RWPE1 (cell line): ENCODE measurements around the gene CCL18.
A peak's percentile ranks its signal among the peaks of the same experiment; 100 is the strongest.

Experiments
- CTCF ChIA-PET: fragments of 350-600 bp; sonication (Branson Sonifier 250); formaldehyde crosslinking; extraction: SDS; loops from one replicate; lab custom pipeline; 2021; lab: Yijun Ruan, JAX
- POLR2A ChIA-PET: fragments of 400-600 bp; formaldehyde crosslinking; extraction: SDS; loops from one replicate; lab custom pipeline; 2020; ENCODE audit warnings: antibody characterized with exemption; ENCODE audit not compliant: low non-redundant PET; lab: Yijun Ruan, JAX
- DNase-seq: peaks from one replicate; pipeline ENCODE4 v3.0.0; 2012; ENCODE audit warnings: low spot score
- H3K27ac ChIP-seq: fragments of 450-650 bp; 2 replicates; pipeline ENCODE4 v1.5.1; 2017
- CTCF ChIP-seq: fragments of 450-650 bp; conservative IDR thresholded peaks from 2 replicates; pipeline ENCODE4 v1.5.1; 2017; ENCODE audit warnings: low read depth, mild to moderate bottlenecking

The CCL18 gene

GRCh38 chr17:36066365-36066985 lies 2.4 kb downstream of the CCL18 start:
- ChIA-PET CTCF (interaction anchor here (0.7 kb wide), 1 partner anchor 43 kb away, joined by 4 read pairs; no protein-coding TSS in a partner anchor), POLR2A (no interaction called here)
- no peak overlapping the region for H3K27ac ChIP-seq
- DNase-seq = no peak
- TF ChIP-seq CTCF = no peak

- no peak for DNase-seq
- POLR2A ChIA-PET = no interaction called here
- CTCF ChIA-PET = interaction anchor here (0.5 to 0.7 kb wide), 3 partner anchors 10 to 1129 kb away, joined by 3 to 5 read pairs (median 3); no protein-coding TSS in a partner anchor
These were observed 4.5 kb downstream of the CCL18 start for GRCh38 chr17:36068524-36068923.

GRCh38 chr17:36069136-36069535 lies 5.1 kb downstream of the CCL18 start:
- ChIA-PET CTCF (interaction anchor here (0.5 to 0.7 kb wide), 2 partner anchors 124 to 1129 kb away, joined by 3 to 5 read pairs; no protein-coding TSS in a partner anchor), POLR2A (no interaction called here)
- no peak overlapping the region for H3K27ac ChIP-seq
- no peak for DNase-seq
- no peak for TF ChIP-seq CTCF

More at GRCh38 chr17:36068524-36068923, 4.5 kb downstream of the CCL18 start:
- TF ChIP-seq CTCF = no peak
- no peak overlapping the region for H3K27ac ChIP-seq

- POLR2A ChIA-PET = no interaction called here
- CTCF ChIA-PET = no interaction called here
- no peak for DNase-seq
- no peak overlapping the region for H3K27ac ChIP-seq
- TF ChIP-seq CTCF = no peak
These were observed 6.4 kb downstream of the CCL18 start for GRCh38 chr17:36070427-36070826.

- H3K27ac ChIP-seq = no peak overlapping the region
- ChIA-PET POLR2A (no interaction called here), CTCF (interaction anchor here (1.2 to 1.4 kb wide), 2 partner anchors 17 to 38 kb away, joined by 3 read pairs; no protein-coding TSS in a partner anchor)
- no peak for TF ChIP-seq CTCF
- DNase-seq = no peak
These were observed 7.7 kb downstream of the CCL18 start for GRCh38 chr17:36071751-36072150.

- POLR2A ChIA-PET = no interaction called here
- TF ChIP-seq CTCF = peak; percentile 21
- CTCF ChIA-PET = interaction anchor here (0.6 to 1.4 kb wide), 6 partner anchors 14 to 531 kb away, joined by 3 to 4 read pairs (median 3); no protein-coding TSS in a partner anchor
- DNase-seq = no peak
- no peak overlapping the region for H3K27ac ChIP-seq
These were observed 8.5 kb downstream of the CCL18 start for GRCh38 chr17:36072431-36073121.
